Stimulated activated CD4-positive, alpha-beta T cell treated with anti-CD3 and anti-CD28 coated beads, TNF-alpha, amount 100 ng/mL, for 48 hours (primary cell): Measurements from ENCODE around the gene GATM.
"Not testable (repeated sequence)": the region's sequence is repeated elsewhere in the genome, so short reads cannot be mapped to it uniquely, and the experiment has no call there.

Experiments used
- DNase-seq, 3 donors: peaks; one replicate each; pipeline ENCODE4 v3.0.0-alpha.2; 2020; ENCODE audit warnings: low read depth in 3 of 3

GATM gene

DNA sequence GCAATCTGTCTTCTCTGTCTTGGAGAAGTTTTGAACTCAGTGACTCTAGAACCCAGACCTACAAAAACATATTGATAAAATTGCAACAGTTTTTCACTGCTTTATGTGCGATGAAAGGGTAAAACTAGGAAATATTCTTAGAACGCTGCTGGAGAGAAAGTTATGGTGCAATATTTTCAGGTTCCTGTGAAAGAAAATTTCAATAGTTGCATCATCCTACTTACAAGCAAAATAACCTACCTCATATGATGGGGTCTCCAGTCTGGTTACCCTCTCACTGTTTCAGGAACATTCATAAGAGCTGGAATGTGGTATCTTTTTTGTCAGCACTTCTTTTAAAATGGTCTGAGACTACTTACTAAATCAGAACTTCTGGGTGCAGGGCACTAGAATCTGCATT lies 27.1 kb downstream of the GATM start:
- DNase-seq, result no peak

- no peak for DNase-seq
These were observed 28.7 kb downstream of the GATM start for GRCh38 chr15:45349623-45350022.

GRCh38 chr15:45347989-45348388 lies 30.4 kb downstream of the GATM start:
- DNase-seq, result no peak

GRCh38 chr15:45347033-45347432 lies 31.3 kb downstream of the GATM start:
- no peak for DNase-seq

GRCh38 chr15:45346381-45346780 lies 32.0 kb downstream of the GATM start:
- DNase-seq, result no peak

- no peak for DNase-seq
These were observed 35.0 kb downstream of the GATM start for GRCh38 chr15:45343258-45343860.

DNA sequence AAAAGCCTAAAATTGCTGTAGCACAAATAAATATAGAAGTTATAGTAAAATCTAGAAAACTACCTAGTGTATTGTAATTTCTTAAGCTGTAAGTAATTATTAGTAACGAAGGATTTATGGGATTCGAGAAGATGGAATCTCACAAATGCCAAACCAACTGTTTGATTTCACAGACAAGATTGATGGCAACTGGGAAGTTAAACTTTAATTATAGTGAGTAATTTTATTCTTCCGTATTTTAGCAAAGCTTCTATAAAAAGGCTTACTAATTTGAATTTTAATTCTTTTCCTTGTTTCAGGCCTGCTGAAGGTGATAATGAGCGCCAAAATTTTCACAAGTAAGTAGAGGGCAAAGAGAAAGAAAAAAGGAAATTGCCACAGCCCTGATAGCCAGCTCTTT lies 36.6 kb downstream of the GATM start:
- no peak for DNase-seq

GRCh38 chr15:45340429-45340828 lies 37.9 kb downstream of the GATM start:
- DNase-seq, result no peak

GRCh38 chr15:45338417-45338816 lies 39.9 kb downstream of the GATM start:
- DNase-seq, result no peak

GRCh38 chr15:45337224-45337623 lies 41.1 kb downstream of the GATM start:
- DNase-seq, result no peak

- DNase-seq, result no peak
These were observed 44.8 kb downstream of the GATM start for GRCh38 chr15:45333550-45333949.

GRCh38 chr15:45332694-45333093 lies 45.6 kb downstream of the GATM start:
- DNase-seq, result no peak

- DNase-seq, result no peak
These were observed 46.4 kb downstream of the GATM start for GRCh38 chr15:45331972-45332371.

DNA sequence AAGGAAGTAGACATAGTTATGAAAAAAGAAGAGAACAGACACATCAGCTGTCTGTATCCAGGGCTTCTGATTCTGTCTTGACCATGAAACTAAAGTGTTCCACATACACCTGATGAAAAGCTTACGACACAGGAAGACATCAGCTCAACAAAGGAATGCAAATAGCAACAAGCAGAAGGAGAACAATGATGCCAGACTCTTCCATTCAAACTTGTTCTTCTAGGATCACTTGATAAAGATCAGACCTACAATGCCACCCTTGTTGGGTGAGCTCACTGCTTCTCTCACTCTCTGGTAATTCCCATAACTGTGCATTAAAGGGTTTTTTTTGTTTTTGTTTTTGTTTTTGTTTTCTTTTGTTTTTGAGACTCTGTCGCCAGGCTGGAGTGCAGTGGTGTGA lies 49.7 kb downstream of the GATM start:
- no peak for DNase-seq

DNA sequence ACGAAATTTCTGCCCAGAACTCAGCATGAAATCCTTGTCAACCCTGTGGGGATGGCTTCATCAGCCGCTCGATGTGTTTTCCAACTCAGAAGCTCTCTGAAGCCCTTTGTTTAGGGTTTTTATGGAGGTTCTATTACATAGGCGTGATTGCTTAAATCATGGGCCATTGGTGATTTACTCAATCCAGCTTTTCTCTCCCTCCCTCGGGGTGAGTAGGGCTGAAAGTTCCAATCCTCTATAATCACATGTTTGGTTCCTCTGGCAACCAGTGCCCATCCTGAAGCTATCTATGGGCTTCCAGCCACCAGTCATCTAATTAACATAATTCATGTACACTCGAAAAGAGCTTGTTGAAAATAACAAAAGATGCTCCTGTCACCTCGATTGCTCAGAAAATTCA lies 51.6 kb downstream of the GATM start:
- DNase-seq, result no peak

DNA sequence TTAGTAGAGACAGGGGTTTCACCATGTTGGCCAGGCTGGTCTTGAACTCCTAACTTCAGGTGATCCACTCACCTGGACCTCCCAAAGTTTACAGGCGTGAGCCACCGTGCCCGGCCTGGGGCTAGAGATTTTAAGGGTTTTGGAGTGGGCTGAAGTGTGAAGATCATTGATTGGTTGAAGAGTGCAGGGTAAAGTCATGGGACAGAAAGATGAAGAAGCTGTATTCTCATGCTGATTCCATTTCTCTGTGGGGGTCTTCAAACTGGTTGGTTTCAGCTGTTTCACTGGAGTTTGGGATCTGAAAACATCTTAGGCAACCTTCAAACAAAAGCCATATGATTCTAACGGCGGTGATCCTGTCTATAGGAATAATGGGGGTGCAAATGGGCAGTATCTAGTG lies 52.1 kb downstream of the GATM start:
- DNase-seq, result no peak

- DNase-seq, result no peak
These were observed 57.7 kb downstream of the GATM start for GRCh38 chr15:45320581-45321205.

GRCh38 chr15:45319472-45320214 lies 58.7 kb downstream of the GATM start:
- no peak for DNase-seq

GRCh38 chr15:45314960-45315359 lies 63.4 kb downstream of the GATM start:
- DNase-seq, result no peak

GRCh38 chr15:45314117-45314516 lies 64.2 kb downstream of the GATM start:
- DNase-seq, result not testable (repeated sequence)
